Upper lobe of left lung (tissue), 6 donors: Measurements from ENCODE around the gene TENM4. TPM values are rescaled to one million over a fixed set of nuclear protein-coding genes. Genes with fewer than 3 reads are reported as not detected.

Experiments
- ATAC-seq, 2 donors: fragments of 200-7000 bp; cut with Tn5 transposase; one replicate each; pipeline ENCODE4 v1.9.1; 2022; ENCODE audit warnings: mild to moderate bottlenecking in 2 of 2, moderate library complexity in 2 of 2; ENCODE audit not compliant: low FRiP score in 2 of 2
- DNase-seq, 2 donors: peaks; one replicate each; pipeline ENCODE4 v3.0.0-alpha.2; 2019 to 2020
- H3K27ac ChIP-seq, 4 donors: fragments of 200-600 bp; sonication (generic); one replicate each; pipeline ENCODE4 v1.5.1; 2016 to 2019
- H3K27me3 ChIP-seq, 4 donors: fragments of 200-600 bp; sonication (generic); one replicate each; pipeline ENCODE4 v1.5.1; 2017 to 2019
- H3K36me3 ChIP-seq, 4 donors: fragments of 200-600 bp; sonication (generic); one replicate each; pipeline ENCODE4 v1.5.1; 2016 to 2019
- H3K4me1 ChIP-seq, 4 donors: fragments of 200-600 bp; sonication (generic); one replicate each; pipeline ENCODE4 v1.5.1; 2018 to 2019
- H3K4me3 ChIP-seq, 4 donors: fragments of 200-600 bp; sonication (generic); one replicate each; pipeline ENCODE4 v1.5.1; 2017 to 2019; ENCODE audit warnings: mild to moderate bottlenecking in 2 of 4, moderate library complexity in 1 of 4
- H3K9me3 ChIP-seq, 4 donors: fragments of 200-600 bp; sonication (generic); one replicate each; pipeline ENCODE4 v1.5.1; 2018 to 2019
- EP300 ChIP-seq, 4 donors: sonication (generic); formaldehyde crosslinking; IDR thresholded peaks; one replicate each; pipeline ENCODE4 v1.5.1; 2017; ENCODE audit warnings: antibody characterized with exemption in 4 of 4, control low read depth in 2 of 4
- POLR2A ChIP-seq, 4 donors: fragments of 450-650 bp; IDR thresholded peaks; one replicate each; pipeline ENCODE4 v1.5.1; 2016 to 2017; ENCODE audit warnings: antibody characterized with exemption in 4 of 4, mild to moderate bottlenecking in 2 of 4
- POLR2AphosphoS5 ChIP-seq, 2 donors: sonication (generic); formaldehyde crosslinking; IDR thresholded peaks; one replicate each; pipeline ENCODE4 v1.5.1; 2017; ENCODE audit warnings: antibody characterized with exemption in 2 of 2
- WGBS, 2 donors: methylation state at CpG; one replicate each; pipeline ENCODE4 v1.1.5; 2017 to 2018; 5-methylcytosine and 5-hydroxymethylcytosine counted together
- total RNA-seq, 6 donors: library from RNA; depleted of rRNA in 4 of 6; stranded (reverse); fragments of >200 nt in 4 of 6; gene quantifications; one replicate each; pipeline versions ENCODE4 v1.1.0 to v1.2.1, GENCODE V29; 2016 to 2021
- TF ChIP-seq, protein P1 (sequence below), 6 experiments: fragments of 450-650 bp in 4 of 6; fragments of 200-600 bp in 2 of 6; sonication (generic) in 2 of 6; IDR thresholded peaks; one replicate each; pipeline ENCODE4 v1.5.1; 2016 to 2019; ENCODE audit warnings: antibody characterized with exemption in 6 of 6
- donor health status: DM: no; HTN: no; CAD: no; lungs with moderate emphysema.
- donor health status: DM: no; HTN: yes; CAD: no; lungs with severe emphysema.

The TENM4 gene
- total RNA-seq, 6 donors from 2014 or later = 0.11 to 20.0 (median 3.7) TPM

DNA sequence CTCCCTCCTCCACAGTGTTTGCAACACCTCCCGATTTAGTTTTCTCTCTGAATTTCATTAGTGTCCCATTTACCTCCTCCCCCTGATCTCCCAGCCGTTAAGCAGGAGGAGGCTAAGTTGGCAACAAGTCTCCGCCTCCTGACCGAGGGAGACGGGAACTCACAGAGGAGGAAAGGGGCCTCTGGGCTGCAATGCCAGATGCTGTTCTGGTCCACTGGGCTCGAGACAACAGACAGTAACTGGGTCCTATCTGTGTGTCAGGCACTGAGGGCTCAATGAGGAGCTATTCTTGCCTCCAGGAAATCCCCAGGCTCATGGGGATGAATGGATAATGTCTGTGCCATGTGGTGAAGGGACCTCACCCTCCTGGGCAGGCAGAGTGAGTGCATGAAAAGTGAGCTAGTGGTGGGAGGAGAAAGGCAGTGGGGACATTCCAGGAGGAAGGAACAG is 228.1 kb downstream of the TENM4 start:
- Histone ChIP-seq H3K4me1 (no peaks in the 10 kb centered on the region), H3K27ac (no peak overlapping the region), H3K36me3 (no peaks in the 10 kb centered on the region), H3K9me3 (no peaks in the 10 kb centered on the region), H3K27me3 (no peaks in the 10 kb centered on the region), H3K4me3 (no peak overlapping the region)
- TF ChIP-seq POLR2AphosphoS5 (IDR thresholded peaks at IDR 0.05) = no peak
- TF ChIP-seq, protein P1, sequence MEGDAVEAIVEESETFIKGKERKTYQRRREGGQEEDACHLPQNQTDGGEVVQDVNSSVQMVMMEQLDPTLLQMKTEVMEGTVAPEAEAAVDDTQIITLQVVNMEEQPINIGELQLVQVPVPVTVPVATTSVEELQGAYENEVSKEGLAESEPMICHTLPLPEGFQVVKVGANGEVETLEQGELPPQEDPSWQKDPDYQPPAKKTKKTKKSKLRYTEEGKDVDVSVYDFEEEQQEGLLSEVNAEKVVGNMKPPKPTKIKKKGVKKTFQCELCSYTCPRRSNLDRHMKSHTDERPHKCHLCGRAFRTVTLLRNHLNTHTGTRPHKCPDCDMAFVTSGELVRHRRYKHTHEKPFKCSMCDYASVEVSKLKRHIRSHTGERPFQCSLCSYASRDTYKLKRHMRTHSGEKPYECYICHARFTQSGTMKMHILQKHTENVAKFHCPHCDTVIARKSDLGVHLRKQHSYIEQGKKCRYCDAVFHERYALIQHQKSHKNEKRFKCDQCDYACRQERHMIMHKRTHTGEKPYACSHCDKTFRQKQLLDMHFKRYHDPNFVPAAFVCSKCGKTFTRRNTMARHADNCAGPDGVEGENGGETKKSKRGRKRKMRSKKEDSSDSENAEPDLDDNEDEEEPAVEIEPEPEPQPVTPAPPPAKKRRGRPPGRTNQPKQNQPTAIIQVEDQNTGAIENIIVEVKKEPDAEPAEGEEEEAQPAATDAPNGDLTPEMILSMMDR (IDR thresholded peaks at IDR 0.05) = no peak
- no peak for TF ChIP-seq POLR2A (IDR thresholded peaks at IDR 0.05)
- no peak for TF ChIP-seq EP300 (IDR thresholded peaks at IDR 0.05)
- ATAC-seq = no peak
- WGBS, 2 donors = 57 to 61% methylated on average over 5 to 6 of the region's 6 CpGs
- no peak for DNase-seq

DNA sequence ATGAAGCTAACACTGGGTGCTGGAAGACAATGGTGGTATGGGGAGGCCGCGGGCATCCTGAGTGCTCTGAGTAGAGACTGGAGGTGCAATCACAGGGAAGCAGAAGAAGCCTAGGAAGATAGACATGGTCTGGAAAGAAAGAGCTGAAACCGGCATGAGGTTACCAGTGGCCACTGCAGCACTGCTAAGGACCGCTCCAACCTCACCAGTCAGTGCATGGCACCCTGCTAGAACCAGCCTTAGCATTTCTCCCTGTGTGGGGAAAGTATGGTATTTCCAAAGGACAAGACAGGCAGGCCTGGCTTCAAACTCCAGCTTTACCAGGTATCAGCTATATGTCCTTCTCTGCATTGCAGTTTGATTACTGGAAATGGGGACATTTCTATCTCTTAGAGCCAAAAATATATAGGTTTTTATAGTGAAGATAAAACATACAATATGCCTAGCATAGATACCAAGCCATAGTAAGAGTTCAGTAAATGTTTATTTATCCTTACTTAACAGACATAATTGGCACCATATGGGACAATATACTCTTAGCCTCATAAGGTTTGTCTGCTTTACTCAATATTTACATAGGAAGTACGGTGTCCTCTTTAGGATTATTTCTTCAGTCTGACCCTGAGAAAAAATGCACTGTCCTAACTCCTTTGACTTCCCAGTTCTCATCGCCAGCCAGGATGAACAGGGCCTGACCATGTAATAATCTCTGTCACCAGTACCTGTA is 231.1 kb downstream of the TENM4 start:
- Histone ChIP-seq H3K4me1 (no peaks in the 10 kb centered on the region), H3K27ac (no peak overlapping the region), H3K36me3 (no peaks in the 10 kb centered on the region), H3K9me3 (no peaks in the 10 kb centered on the region), H3K4me3 (no peak overlapping the region), H3K27me3 (no peaks in the 10 kb centered on the region)
- TF ChIP-seq, protein P1 (IDR thresholded peaks at IDR 0.05) = no peak
- TF ChIP-seq POLR2AphosphoS5 (IDR thresholded peaks at IDR 0.05) = no peak
- TF ChIP-seq EP300 (IDR thresholded peaks at IDR 0.05) = no peak
- no peak for TF ChIP-seq POLR2A (IDR thresholded peaks at IDR 0.05)
- ATAC-seq = no peak
- 89 to 95% methylated on average over 6 of the region's 6 CpGs for WGBS, 2 donors
- DNase-seq = no peak

DNA sequence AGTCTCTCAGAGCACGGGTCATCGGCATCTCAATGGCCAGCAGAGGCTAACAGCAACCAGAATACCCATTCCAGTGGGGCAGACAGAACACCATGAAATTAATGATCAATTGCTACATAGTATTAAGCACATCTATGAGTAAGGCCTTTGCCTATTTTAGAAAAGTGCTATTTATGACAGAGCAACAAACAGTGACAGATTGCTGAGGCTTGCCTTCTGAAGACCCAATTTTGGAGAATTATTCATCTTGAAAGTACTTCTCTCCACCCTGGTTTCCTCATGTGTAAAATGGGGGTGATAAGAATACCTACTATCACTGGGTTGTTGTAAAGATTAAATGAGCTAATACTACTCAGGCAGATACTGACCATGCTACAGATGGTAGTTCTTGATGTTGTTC is 232.7 kb downstream of the TENM4 start:
- Histone ChIP-seq H3K36me3 (no peaks in the 10 kb centered on the region), H3K9me3 (no peaks in the 10 kb centered on the region), H3K27ac (no peak overlapping the region), H3K4me3 (no peak overlapping the region), H3K27me3 (no peaks in the 10 kb centered on the region), H3K4me1 (no peaks in the 10 kb centered on the region)
- no peak for ATAC-seq
- TF ChIP-seq, protein P1 (IDR thresholded peaks at IDR 0.05) = no peak
- TF ChIP-seq EP300 (IDR thresholded peaks at IDR 0.05) (no peak), POLR2A (IDR thresholded peaks at IDR 0.05) (no peak), POLR2AphosphoS5 (IDR thresholded peaks at IDR 0.05) (no peak)
- DNase-seq = no peak
- WGBS, 2 donors = 85 to 93% methylated on average over 2 of the region's 2 CpGs

DNA sequence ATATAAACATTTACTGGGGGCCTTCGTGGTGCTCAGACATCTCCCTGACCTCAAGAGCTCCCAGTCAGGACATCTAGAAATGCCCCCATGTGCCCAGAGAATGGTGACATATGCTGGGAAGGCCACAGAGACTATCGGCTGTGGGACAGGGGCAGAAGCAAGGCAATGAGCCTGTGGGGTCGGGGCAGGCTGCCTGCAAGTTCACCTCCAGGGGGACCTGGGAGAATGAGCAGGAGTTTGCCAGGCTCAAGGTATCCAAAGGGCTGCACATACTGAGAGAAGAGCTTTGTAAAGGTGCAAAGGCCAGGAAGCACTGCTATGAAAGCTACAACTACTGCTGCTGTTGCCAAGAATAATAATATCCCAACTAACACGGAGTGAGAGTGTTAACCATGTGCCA is 233.9 kb downstream of the TENM4 start:
- Histone ChIP-seq H3K4me1 (no peaks in the 10 kb centered on the region), H3K4me3 (no peak overlapping the region), H3K36me3 (no peaks in the 10 kb centered on the region), H3K27ac (no peak overlapping the region), H3K9me3 (no peaks in the 10 kb centered on the region), H3K27me3 (no peaks in the 10 kb centered on the region)
- DNase-seq (no peak), ATAC-seq (no peak)
- TF ChIP-seq POLR2AphosphoS5 (IDR thresholded peaks at IDR 0.05) (no peak), POLR2A (IDR thresholded peaks at IDR 0.05) (no peak)
- TF ChIP-seq, protein P1 (IDR thresholded peaks at IDR 0.05) = no peak
- WGBS, 2 donors = 66 to 73% methylated on average over 4 of the region's 4 CpGs

DNA sequence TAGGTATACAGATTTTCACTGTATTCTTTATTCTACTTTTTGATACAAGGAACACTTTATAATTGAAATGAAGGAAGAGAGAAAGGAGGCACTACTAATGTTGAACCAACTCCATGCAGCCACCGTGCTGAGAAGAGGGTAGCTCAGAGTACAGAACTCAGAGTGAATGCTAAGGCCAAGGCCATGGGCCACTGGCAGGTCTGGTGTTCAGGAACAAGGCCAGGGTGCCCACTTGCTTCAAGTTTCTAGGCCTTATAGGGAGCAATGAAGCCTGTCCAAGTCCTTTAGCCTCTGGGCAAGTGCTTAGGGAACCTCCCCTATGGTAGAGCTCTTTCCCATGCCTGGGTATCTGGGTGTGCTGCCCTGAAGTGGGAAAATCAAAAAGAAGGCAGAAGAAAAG is 235.0 kb downstream of the TENM4 start:
- Histone ChIP-seq H3K27me3 (no peaks in the 10 kb centered on the region), H3K36me3 (no peaks in the 10 kb centered on the region), H3K4me1 (no peaks in the 10 kb centered on the region), H3K27ac (no peak overlapping the region), H3K9me3 (no peaks in the 10 kb centered on the region), H3K4me3 (no peak overlapping the region)
- WGBS, 2 donors = 93 to 95% methylated on average over 1 of the region's 1 CpG
- TF ChIP-seq, protein P1 (IDR thresholded peaks at IDR 0.05) = no peak
- TF ChIP-seq EP300 (IDR thresholded peaks at IDR 0.05) (no peak), POLR2A (IDR thresholded peaks at IDR 0.05) (no peak), POLR2AphosphoS5 (IDR thresholded peaks at IDR 0.05) (no peak)
- DNase-seq = no peak
- no peak for ATAC-seq
